Bronchial epithelial cell (primary cell): ENCODE data around the gene KCNJ14. TPM values are rescaled to one million over a fixed set of nuclear protein-coding genes. Genes with fewer than 3 reads are reported as not detected.
A peak's percentile ranks its signal among the peaks of the same experiment; 100 is the strongest.

Experiments
- DNase-seq: peaks from one replicate; pipeline ENCODE4 v3.0.0-alpha.2; 2010; ENCODE audit warnings: low read depth
- FAIRE-seq: peaks from 2 replicates; lab custom pipeline; 2011; peaks lifted over from hg19 to GRCh38; lab: Jason Lieb, UNC
- H3K27me3 ChIP-seq: 2 replicates; pipeline ENCODE4 v1.5.1; 2011; ENCODE audit warnings: low read length; ENCODE audit not compliant: control insufficient read depth, insufficient read depth
- H3K36me3 ChIP-seq: 2 replicates; pipeline ENCODE4 v1.5.1; 2011; ENCODE audit warnings: low read length; ENCODE audit not compliant: control insufficient read depth, insufficient read depth
- H3K4me3 ChIP-seq: 2 replicates; pipeline ENCODE4 v1.5.1; 2011; ENCODE audit warnings: mild to moderate bottlenecking, low read depth, low read length, control low read depth
- CTCF ChIP-seq: IDR thresholded peaks from 2 replicates; pipeline ENCODE4 v1.5.1; 2011; ENCODE audit warnings: mild to moderate bottlenecking, moderate library complexity, low read length, control low read depth, inconsistent platforms; ENCODE audit not compliant: insufficient read depth, severe bottlenecking
- total RNA-seq: library from RNA; depleted of rRNA; stranded (reverse); fragments of >200 nt; gene quantifications from 2 replicates; pipeline ENCODE4 v1.2.1, GENCODE V29; 2014

The KCNJ14 gene
- total RNA-seq, 1 donor from 2014 or later: 1.1 TPM

- FAIRE-seq (no peak), DNase-seq (no peak)
- TF ChIP-seq CTCF: no peak
Observed at GRCh38 chr19:48417421-48417820, 38.0 kb upstream of the KCNJ14 start.

DNA sequence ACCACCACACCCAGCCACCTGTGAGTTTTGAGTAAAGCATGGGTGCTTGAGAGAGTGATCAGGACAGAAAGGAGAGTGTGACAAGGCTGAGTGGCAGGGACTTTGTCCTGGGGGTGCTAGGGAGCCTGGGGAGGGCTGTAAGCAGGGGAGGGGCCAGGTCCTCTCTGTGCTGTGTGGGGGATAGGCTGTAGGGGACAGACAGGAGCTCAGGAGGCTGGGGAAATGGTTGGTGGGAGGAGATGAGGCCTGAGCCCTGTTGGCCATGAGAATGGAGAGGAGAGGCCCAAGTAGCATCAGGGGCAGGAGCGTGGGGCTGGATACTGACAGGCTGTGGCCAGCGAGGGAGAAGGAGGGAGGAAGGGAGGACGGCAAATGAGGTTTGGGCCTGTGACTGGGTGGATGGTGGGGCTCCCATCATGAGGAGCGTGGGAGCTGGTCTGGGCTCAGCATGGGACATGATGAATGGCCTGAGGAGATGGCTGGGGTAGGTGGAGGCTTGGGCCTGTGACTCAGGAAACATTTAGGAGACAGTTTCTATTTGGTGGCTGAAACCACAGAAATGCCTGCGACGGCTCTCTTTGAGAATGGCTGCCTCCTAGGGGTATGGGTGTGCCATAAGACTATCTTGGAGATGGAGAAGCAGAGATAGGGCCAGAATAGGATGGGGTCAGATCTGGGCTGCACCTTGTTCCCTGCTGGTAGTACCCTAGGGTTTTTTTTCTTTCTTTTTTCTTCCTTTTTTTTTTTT is 36.9 kb upstream of the KCNJ14 start:
- FAIRE-seq (no peak), DNase-seq (no peak)
- no peak for TF ChIP-seq CTCF
- Histone ChIP-seq H3K27me3 (peaks cover 4% of the 10 kb centered on the region), H3K4me3 (no peak overlapping the region), H3K36me3 (no peaks in the 10 kb centered on the region)

More at GRCh38 chr19:48417421-48417820, 38.0 kb upstream of the KCNJ14 start:
- H3K36me3 ChIP-seq: no peaks in the 10 kb centered on the region
- H3K4me3 ChIP-seq: no peak overlapping the region
- peaks cover 4% of the 10 kb centered on the region for H3K27me3 ChIP-seq

DNA sequence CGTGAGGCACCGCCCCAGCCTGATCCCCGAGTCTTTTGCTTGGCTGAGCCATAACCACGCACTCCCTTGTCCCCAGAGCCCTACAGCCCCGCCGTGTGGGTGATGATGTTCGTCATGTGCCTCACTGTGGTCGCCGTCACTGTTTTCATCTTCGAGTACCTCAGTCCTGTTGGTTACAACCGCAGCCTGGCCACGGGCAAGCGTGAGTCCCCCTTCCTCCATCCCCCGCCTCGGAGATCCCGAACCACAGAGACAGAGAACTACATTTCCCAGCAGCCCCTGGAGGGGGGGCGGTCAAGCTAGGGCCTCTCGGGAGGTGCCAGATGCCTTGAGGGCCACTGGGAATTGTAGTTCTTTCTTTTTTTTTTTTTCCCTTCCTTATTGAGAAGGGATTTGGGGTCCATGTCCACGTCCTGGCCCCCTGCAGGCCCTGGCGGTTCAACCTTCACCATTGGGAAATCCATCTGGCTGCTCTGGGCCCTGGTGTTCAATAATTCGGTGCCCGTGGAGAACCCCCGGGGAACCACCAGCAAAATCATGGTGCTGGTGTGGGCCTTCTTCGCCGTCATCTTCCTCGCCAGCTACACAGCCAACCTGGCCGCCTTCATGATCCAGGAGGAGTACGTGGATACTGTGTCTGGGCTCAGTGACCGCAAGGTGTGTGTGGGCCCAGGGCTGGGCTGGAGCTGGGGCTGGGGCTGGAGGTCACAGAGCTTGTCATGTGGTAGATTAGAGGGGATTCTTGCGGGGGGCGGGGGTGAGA is 36.0 kb upstream of the KCNJ14 start:
- Histone ChIP-seq H3K27me3 (peaks cover 4% of the 10 kb centered on the region), H3K4me3 (no peak overlapping the region), H3K36me3 (no peaks in the 10 kb centered on the region)
- no peak for TF ChIP-seq CTCF
- no peak for DNase-seq
- FAIRE-seq: no peak

DNA sequence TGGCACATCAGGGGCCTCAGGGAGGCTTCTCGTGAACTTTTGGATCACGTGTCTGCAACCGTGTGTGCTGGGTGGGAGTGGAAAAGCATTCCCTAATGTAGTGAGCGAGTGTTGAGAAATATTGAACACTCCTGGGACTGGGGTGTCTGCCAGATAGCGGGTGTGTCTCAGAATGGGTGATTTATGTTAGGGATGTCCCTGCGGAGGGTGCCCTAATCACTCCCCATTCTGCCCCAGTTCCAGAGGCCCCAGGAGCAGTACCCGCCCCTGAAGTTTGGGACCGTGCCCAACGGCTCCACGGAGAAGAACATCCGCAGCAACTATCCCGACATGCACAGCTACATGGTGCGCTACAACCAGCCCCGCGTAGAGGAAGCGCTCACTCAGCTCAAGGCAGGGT is 33.8 kb upstream of the KCNJ14 start:
- no peaks in the 10 kb centered on the region for H3K36me3 ChIP-seq
- DNase-seq: no peak
- no peak overlapping the region for H3K4me3 ChIP-seq
- no peak for TF ChIP-seq CTCF
- H3K27me3 ChIP-seq: peaks cover 3% of the 10 kb centered on the region
- no peak for FAIRE-seq

DNA sequence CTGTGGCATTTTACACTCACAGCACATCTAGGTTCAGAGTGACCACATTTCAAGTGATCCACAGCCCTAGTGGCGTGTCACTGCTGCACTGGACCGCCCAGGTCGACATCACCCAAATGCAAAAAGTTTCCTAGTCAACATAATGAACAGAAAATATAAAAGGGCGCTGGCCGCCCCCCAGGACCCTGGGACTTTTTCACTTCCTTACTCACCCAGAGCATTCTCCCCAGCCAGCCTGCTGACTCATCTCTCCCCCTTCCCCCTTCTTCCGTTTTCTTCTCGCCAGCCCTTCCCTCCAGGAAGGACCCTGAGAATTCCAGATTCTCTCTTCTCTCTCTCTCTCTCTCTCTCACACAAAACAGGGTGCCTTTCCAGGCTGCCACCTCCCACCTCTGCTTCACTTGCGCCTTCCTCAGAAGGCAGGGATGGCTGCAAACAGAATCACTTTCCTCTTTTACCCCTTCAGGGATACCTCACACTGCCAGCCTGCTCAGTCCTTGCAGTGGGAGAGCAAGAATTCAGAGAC is 30.6 kb upstream of the KCNJ14 start:
- Histone ChIP-seq H3K27me3 (no peaks in the 10 kb centered on the region), H3K36me3 (no peaks in the 10 kb centered on the region), H3K4me3 (no peak overlapping the region)
- FAIRE-seq (no peak), DNase-seq (peak; percentile 50)
- TF ChIP-seq CTCF: no peak
